Measurements from ENCODE around the gene YBX1. TPM values are rescaled to one million over a fixed set of nuclear protein-coding genes. Genes with fewer than 3 reads are reported as not detected.

The YBX1 gene
- total and polyA plus RNA-seq, 2 of the 13 experiments (the other 11 are each of a cell fraction or from before 2014, with no cell fraction given), result 339 to 628 TPM

- TF ChIP-seq ATF2 (CRISPR knock-in tag; IDR thresholded peaks at IDR 0.05) (0 out of 2 replicates have a peak, but pooled peaks have one; percentile 76), MAFG (CRISPR knock-in tag; IDR thresholded peaks at IDR 0.05) (no peak), GPN1 (CRISPR knock-in tag; IDR thresholded peaks at IDR 0.05; ENCODE audit: borderline replicate concordance) (no peak), TCF7 (IDR thresholded peaks at IDR 0.05; ENCODE audit: low read depth) (peak; percentile 57), ZFP62 (CRISPR knock-in tag; IDR thresholded peaks at IDR 0.05) (no peak), ZNF253 (CRISPR knock-in tag; IDR thresholded peaks at IDR 0.05; ENCODE audit: borderline replicate concordance) (peak; percentile 54; the same call in 1 of the 2 replicates), MXI1 (IDR thresholded peaks at IDR 0.05; ENCODE audit: borderline replicate concordance, low read depth, low read length) (peak; percentile 91), PLSCR1 (CRISPR knock-in tag; IDR thresholded peaks at IDR 0.05; ENCODE audit: borderline replicate concordance) (no peak), TFAP4 (IDR thresholded peaks at IDR 0.05; ENCODE audit: borderline replicate concordance, low read depth) (peak; percentile 49; the same call in 1 of the 2 replicates), HMGA1 (CRISPR knock-in tag; conservative IDR thresholded peaks at IDR 0.05) (no peak), NFIC (IDR thresholded peaks at IDR 0.05; ENCODE audit: low read length) (peak; percentile 19; the same call in 1 of the 2 replicates), GMEB2 (CRISPR knock-in tag; IDR thresholded peaks at IDR 0.05; ENCODE audit: low read depth) (peak; percentile 50; the same call in 1 of the 2 replicates), SMAD9 (CRISPR knock-in tag; IDR thresholded peaks at IDR 0.05) (no peak)
- TF ChIP-seq, protein P1, sequence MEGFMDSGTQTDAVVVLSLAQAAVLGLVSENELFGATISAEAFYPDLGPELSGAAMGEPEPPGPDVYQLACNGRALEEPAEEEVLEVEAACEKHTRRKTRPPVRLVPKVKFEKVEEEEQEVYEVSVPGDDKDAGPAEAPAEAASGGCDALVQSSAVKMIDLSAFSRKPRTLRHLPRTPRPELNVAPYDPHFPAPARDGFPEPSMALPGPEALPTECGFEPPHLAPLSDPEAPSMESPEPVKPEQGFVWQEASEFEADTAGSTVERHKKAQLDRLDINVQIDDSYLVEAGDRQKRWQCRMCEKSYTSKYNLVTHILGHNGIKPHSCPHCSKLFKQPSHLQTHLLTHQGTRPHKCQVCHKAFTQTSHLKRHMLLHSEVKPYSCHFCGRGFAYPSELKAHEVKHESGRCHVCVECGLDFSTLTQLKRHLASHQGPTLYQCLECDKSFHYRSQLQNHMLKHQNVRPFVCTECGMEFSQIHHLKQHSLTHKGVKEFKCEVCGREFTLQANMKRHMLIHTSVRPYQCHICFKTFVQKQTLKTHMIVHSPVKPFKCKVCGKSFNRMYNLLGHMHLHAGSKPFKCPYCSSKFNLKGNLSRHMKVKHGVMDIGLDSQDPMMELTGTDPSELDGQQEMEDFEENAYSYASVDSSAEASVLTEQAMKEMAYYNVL (CRISPR knock-in tag; IDR thresholded peaks at IDR 0.05; ENCODE audit: borderline replicate concordance), result no peak
- TF ChIP-seq, protein P2, sequence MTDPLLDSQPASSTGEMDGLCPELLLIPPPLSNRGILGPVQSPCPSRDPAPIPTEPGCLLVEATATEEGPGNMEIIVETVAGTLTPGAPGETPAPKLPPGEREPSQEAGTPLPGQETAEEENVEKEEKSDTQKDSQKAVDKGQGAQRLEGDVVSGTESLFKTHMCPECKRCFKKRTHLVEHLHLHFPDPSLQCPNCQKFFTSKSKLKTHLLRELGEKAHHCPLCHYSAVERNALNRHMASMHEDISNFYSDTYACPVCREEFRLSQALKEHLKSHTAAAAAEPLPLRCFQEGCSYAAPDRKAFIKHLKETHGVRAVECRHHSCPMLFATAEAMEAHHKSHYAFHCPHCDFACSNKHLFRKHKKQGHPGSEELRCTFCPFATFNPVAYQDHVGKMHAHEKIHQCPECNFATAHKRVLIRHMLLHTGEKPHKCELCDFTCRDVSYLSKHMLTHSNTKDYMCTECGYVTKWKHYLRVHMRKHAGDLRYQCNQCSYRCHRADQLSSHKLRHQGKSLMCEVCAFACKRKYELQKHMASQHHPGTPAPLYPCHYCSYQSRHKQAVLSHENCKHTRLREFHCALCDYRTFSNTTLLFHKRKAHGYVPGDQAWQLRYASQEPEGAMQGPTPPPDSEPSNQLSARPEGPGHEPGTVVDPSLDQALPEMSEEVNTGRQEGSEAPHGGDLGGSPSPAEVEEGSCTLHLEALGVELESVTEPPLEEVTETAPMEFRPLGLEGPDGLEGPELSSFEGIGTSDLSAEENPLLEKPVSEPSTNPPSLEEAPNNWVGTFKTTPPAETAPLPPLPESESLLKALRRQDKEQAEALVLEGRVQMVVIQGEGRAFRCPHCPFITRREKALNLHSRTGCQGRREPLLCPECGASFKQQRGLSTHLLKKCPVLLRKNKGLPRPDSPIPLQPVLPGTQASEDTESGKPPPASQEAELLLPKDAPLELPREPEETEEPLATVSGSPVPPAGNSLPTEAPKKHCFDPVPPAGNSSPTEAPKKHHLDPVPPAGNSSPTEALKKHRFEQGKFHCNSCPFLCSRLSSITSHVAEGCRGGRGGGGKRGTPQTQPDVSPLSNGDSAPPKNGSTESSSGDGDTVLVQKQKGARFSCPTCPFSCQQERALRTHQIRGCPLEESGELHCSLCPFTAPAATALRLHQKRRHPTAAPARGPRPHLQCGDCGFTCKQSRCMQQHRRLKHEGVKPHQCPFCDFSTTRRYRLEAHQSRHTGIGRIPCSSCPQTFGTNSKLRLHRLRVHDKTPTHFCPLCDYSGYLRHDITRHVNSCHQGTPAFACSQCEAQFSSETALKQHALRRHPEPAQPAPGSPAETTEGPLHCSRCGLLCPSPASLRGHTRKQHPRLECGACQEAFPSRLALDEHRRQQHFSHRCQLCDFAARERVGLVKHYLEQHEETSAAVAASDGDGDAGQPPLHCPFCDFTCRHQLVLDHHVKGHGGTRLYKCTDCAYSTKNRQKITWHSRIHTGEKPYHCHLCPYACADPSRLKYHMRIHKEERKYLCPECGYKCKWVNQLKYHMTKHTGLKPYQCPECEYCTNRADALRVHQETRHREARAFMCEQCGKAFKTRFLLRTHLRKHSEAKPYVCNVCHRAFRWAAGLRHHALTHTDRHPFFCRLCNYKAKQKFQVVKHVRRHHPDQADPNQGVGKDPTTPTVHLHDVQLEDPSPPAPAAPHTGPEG (CRISPR knock-in tag; IDR thresholded peaks at IDR 0.05), result no peak
Measured at GRCh38 chr1:42657981-42658876, 24.0 kb upstream of the YBX1 start, which contains the start of gene PPIH (continued).

Data from HepG2 (cell line).